Smooth muscle cell (in vitro differentiated cells): Measurements from ENCODE around the gene TMPRSS13. TPM values are rescaled to one million over a fixed set of nuclear protein-coding genes. Genes with fewer than 3 reads are reported as not detected.
A peak's percentile ranks its signal among the peaks of the same experiment; 100 is the strongest.

Source experiments
- DNase-seq: peaks from one replicate; lab custom pipeline; 2025; ENCODE audit not compliant: unreplicated experiment; lab: John Stamatoyannopoulos, UW
- H2AFZ ChIP-seq: fragments of 200-600 bp; sonication (generic); 2 replicates; pipeline ENCODE4 v1.6.0; 2016; ENCODE audit warnings: antibody characterized with exemption, low read depth, mild to moderate bottlenecking
- H3F3A ChIP-seq: fragments of 200-600 bp; sonication (generic); 2 replicates; pipeline ENCODE4 v1.6.0; 2017; ENCODE audit warnings: antibody characterized with exemption, low read depth
- H3K27ac ChIP-seq: fragments of 200-600 bp; sonication (generic); 2 replicates; pipeline ENCODE4 v1.5.1; 2016; ENCODE audit warnings: low read depth, mild to moderate bottlenecking
- H3K27me3 ChIP-seq: fragments of 200-600 bp; sonication (generic); 2 replicates; pipeline ENCODE4 v1.6.1; 2016; ENCODE audit warnings: low read depth, mild to moderate bottlenecking
- H3K36me3 ChIP-seq: fragments of 200-600 bp; sonication (generic); 2 replicates; pipeline ENCODE4 v1.5.1; 2016; ENCODE audit warnings: low read depth
- H3K4me1 ChIP-seq: fragments of 200-600 bp; sonication (generic); 2 replicates; pipeline ENCODE4 v1.5.1; 2016; ENCODE audit warnings: low read depth
- H3K4me2 ChIP-seq: fragments of 200-600 bp; sonication (generic); 2 replicates; pipeline ENCODE4 v1.6.0; 2016; ENCODE audit warnings: mild to moderate bottlenecking
- H3K4me3 ChIP-seq: fragments of 200-600 bp; sonication (generic); 2 replicates; pipeline ENCODE4 v1.5.1; 2016; ENCODE audit warnings: mild to moderate bottlenecking
- H3K79me2 ChIP-seq: fragments of 200-600 bp; sonication (generic); 2 replicates; pipeline ENCODE4 v1.6.0; 2016; ENCODE audit warnings: low read depth, mild to moderate bottlenecking
- H3K9ac ChIP-seq: fragments of 200-600 bp; sonication (generic); 2 replicates; pipeline ENCODE4 v1.6.0; 2016; ENCODE audit warnings: low read depth
- H3K9me3 ChIP-seq: fragments of 200-600 bp; sonication (generic); replicated peaks from 2 replicates; pipeline ENCODE4 v1.5.1; 2016; ENCODE audit warnings: low read depth
- H4K20me1 ChIP-seq: fragments of 200-600 bp; sonication (generic); 2 replicates; pipeline ENCODE4 v1.6.0; 2016; ENCODE audit warnings: low read depth
- CTCF ChIP-seq: fragments of 200-600 bp; sonication (generic); IDR thresholded peaks from 2 replicates; pipeline ENCODE4 v1.5.1; 2017; ENCODE audit warnings: borderline replicate concordance, mild to moderate bottlenecking, antibody characterized with exemption; ENCODE audit not compliant: insufficient read depth, poor library complexity, severe bottlenecking
- WGBS: methylation state at CpG from one replicate; pipeline ENCODE4 v1.1.7; 2016; ENCODE audit warnings: low lambda C conversion rate; 5-methylcytosine and 5-hydroxymethylcytosine counted together
- polyA plus RNA-seq: library from polyadenylated mRNA; unstranded; fragments of >200 nt; fragmentation: Nextera tagmentation; extraction: Ambion mirVana; gene quantifications from 2 replicates; pipeline ENCODE4 v1.2.1, GENCODE V29; 2016
- total RNA-seq: library from RNA; depleted of rRNA; stranded (reverse); fragments of >200 nt; gene quantifications from 2 replicates; pipeline ENCODE4 v1.2.3, GENCODE V29; 2014

The TMPRSS13 gene
- total and polyA plus RNA-seq, 2 experiments from 2014 or later = 0.73 to 1.3 TPM

GRCh38 chr11:117946156-117946841 lies 17.1 kb upstream of the TMPRSS13 start:
- no peak for TF ChIP-seq CTCF
- DNase-seq = no peak
- H3K9me3 ChIP-seq = no peaks in the 10 kb centered on the region
- no peaks in the 10 kb centered on the region for H3K36me3 ChIP-seq
- no peak overlapping the region for H3K9ac ChIP-seq
- no peaks in the 10 kb centered on the region for H3K79me2 ChIP-seq
- no peak overlapping the region for H2AFZ ChIP-seq
- no peak overlapping the region for H3K4me2 ChIP-seq
- H3K27me3 ChIP-seq = no peaks in the 10 kb centered on the region
- no peaks in the 10 kb centered on the region for H3K4me1 ChIP-seq
- H4K20me1 ChIP-seq = no peaks in the 10 kb centered on the region
- H3K27ac ChIP-seq = no peak overlapping the region
- 71% methylated on average over 5 of the region's 5 CpGs for WGBS
- no peak overlapping the region for H3K4me3 ChIP-seq
- no peaks in the 10 kb centered on the region for H3F3A ChIP-seq

GRCh38 chr11:117945047-117945810 lies 16.0 kb upstream of the TMPRSS13 start:
- H3K4me2 ChIP-seq = no peak overlapping the region
- no peak for DNase-seq
- no peaks in the 10 kb centered on the region for H3K4me1 ChIP-seq
- H3K36me3 ChIP-seq = no peaks in the 10 kb centered on the region
- H3K27ac ChIP-seq = no peak overlapping the region
- H3K9me3 ChIP-seq = no peaks in the 10 kb centered on the region
- H3K9ac ChIP-seq = no peak overlapping the region
- no peaks in the 10 kb centered on the region for H4K20me1 ChIP-seq
- no peaks in the 10 kb centered on the region for H3F3A ChIP-seq
- H3K4me3 ChIP-seq = no peak overlapping the region
- no peaks in the 10 kb centered on the region for H3K27me3 ChIP-seq
- WGBS = 67% methylated on average over 7 of the region's 7 CpGs
- peak; percentile 31 for TF ChIP-seq CTCF
- H3K79me2 ChIP-seq = no peaks in the 10 kb centered on the region
- no peak overlapping the region for H2AFZ ChIP-seq

- H3K4me3 ChIP-seq = no peak overlapping the region
- whole genome bisulfite sequencing = 71% methylated on average over 5 of the region's 5 CpGs
- DNase-seq = no peak
- no peak overlapping the region for H3K27ac ChIP-seq
- H3K79me2 ChIP-seq = no peaks in the 10 kb centered on the region
- no peak for TF ChIP-seq CTCF
- no peak overlapping the region for H2AFZ ChIP-seq
- H4K20me1 ChIP-seq = no peaks in the 10 kb centered on the region
- no peak overlapping the region for H3K9ac ChIP-seq
- H3K36me3 ChIP-seq = no peaks in the 10 kb centered on the region
- no peaks in the 10 kb centered on the region for H3F3A ChIP-seq
- no peaks in the 10 kb centered on the region for H3K4me1 ChIP-seq
- no peak overlapping the region for H3K4me2 ChIP-seq
- no peaks in the 10 kb centered on the region for H3K9me3 ChIP-seq
- H3K27me3 ChIP-seq = no peaks in the 10 kb centered on the region
Observed at GRCh38 chr11:117944554-117944953, 15.4 kb upstream of the TMPRSS13 start.
